ENCODE results near the gene KCTD21. TPM values are rescaled to one million over a fixed set of nuclear protein-coding genes. Genes with fewer than 3 reads are reported as not detected.

KCTD21 gene
- total RNA-seq, 1 experiment from 2014 or later: 1.8 TPM

- Histone ChIP-seq H3K9ac (ENCODE audit: low read length) (no peak overlapping the region), H3K79me2 (ENCODE audit: low read length) (no peaks in the 10 kb centered on the region), H3K4me2 (ENCODE audit: low read depth, low read length, poor library complexity, severe bottlenecking) (no peak overlapping the region), H3K4me1 (ENCODE audit: low read length) (peaks cover 11% of the 10 kb centered on the region), H3K36me3 (ENCODE audit: insufficient read depth, low read length) (no peaks in the 10 kb centered on the region), H3K27me3 (ENCODE audit: low read length) (no peaks in the 10 kb centered on the region), H4K20me1 (ENCODE audit: insufficient read depth, low read depth, low read length) (no peaks in the 10 kb centered on the region), H3K4me3 (ENCODE audit: low read length) (no peak overlapping the region), H3K27ac (ENCODE audit: low read length) (no peak overlapping the region), H2AFZ (ENCODE audit: low read length) (no peak overlapping the region), H3K9me3 (ENCODE audit: low read length) (no peaks in the 10 kb centered on the region), H3K9me2 (replicated peaks; ENCODE audit: insufficient read depth, low read length) (no peaks in the 10 kb centered on the region)
- no peak for DNase-seq
Measured at GRCh38 chr11:78221396-78222315, 33.2 kb upstream of the KCTD21 start.

- no peaks in the 10 kb centered on the region for H4K20me1 ChIP-seq (ENCODE audit: insufficient read depth, low read depth, low read length)
- H3K27ac ChIP-seq (ENCODE audit: low read length): no peak overlapping the region
- H3K9ac ChIP-seq (ENCODE audit: low read length): no peak overlapping the region
- no peaks in the 10 kb centered on the region for H3K27me3 ChIP-seq (ENCODE audit: low read length)
- DNase-seq: no peak
- H2AFZ ChIP-seq (ENCODE audit: low read length): no peak overlapping the region
- H3K4me2 ChIP-seq (ENCODE audit: low read depth, low read length, poor library complexity, severe bottlenecking): no peak overlapping the region
- H3K9me2 ChIP-seq (replicated peaks; ENCODE audit: insufficient read depth, low read length): no peaks in the 10 kb centered on the region
- H3K36me3 ChIP-seq (ENCODE audit: insufficient read depth, low read length): no peaks in the 10 kb centered on the region
- peaks cover 11% of the 10 kb centered on the region for H3K4me1 ChIP-seq (ENCODE audit: low read length)
- H3K79me2 ChIP-seq (ENCODE audit: low read length): no peaks in the 10 kb centered on the region
- H3K9me3 ChIP-seq (ENCODE audit: low read length): no peaks in the 10 kb centered on the region
- no peak overlapping the region for H3K4me3 ChIP-seq (ENCODE audit: low read length)
Measured at GRCh38 chr11:78220218-78221157, 32.1 kb upstream of the KCTD21 start.

GRCh38 chr11:78219493-78220217 is 31.2 kb upstream of the KCTD21 start:
- no peak overlapping the region for H3K4me2 ChIP-seq (ENCODE audit: low read depth, low read length, poor library complexity, severe bottlenecking)
- H3K9me3 ChIP-seq (ENCODE audit: low read length): no peaks in the 10 kb centered on the region
- H3K4me3 ChIP-seq (ENCODE audit: low read length): no peak overlapping the region
- no peak for DNase-seq
- H2AFZ ChIP-seq (ENCODE audit: low read length): no peak overlapping the region
- no peaks in the 10 kb centered on the region for H3K27me3 ChIP-seq (ENCODE audit: low read length)
- no peak overlapping the region for H3K27ac ChIP-seq (ENCODE audit: low read length)
- peaks cover 11% of the 10 kb centered on the region for H3K4me1 ChIP-seq (ENCODE audit: low read length)
- H3K9ac ChIP-seq (ENCODE audit: low read length): no peak overlapping the region
- no peaks in the 10 kb centered on the region for H3K9me2 ChIP-seq (replicated peaks; ENCODE audit: insufficient read depth, low read length)
- no peaks in the 10 kb centered on the region for H4K20me1 ChIP-seq (ENCODE audit: insufficient read depth, low read depth, low read length)
- no peaks in the 10 kb centered on the region for H3K36me3 ChIP-seq (ENCODE audit: insufficient read depth, low read length)
- no peaks in the 10 kb centered on the region for H3K79me2 ChIP-seq (ENCODE audit: low read length)

GRCh38 chr11:78218707-78219492 is 30.5 kb upstream of the KCTD21 start:
- Histone ChIP-seq H3K9ac (ENCODE audit: low read length) (no peak overlapping the region), H3K4me3 (ENCODE audit: low read length) (no peak overlapping the region), H3K27me3 (ENCODE audit: low read length) (no peaks in the 10 kb centered on the region), H3K9me2 (replicated peaks; ENCODE audit: insufficient read depth, low read length) (no peaks in the 10 kb centered on the region), H4K20me1 (ENCODE audit: insufficient read depth, low read depth, low read length) (no peaks in the 10 kb centered on the region), H3K4me2 (ENCODE audit: low read depth, low read length, poor library complexity, severe bottlenecking) (no peak overlapping the region), H3K9me3 (ENCODE audit: low read length) (no peaks in the 10 kb centered on the region), H3K36me3 (ENCODE audit: insufficient read depth, low read length) (no peaks in the 10 kb centered on the region), H3K79me2 (ENCODE audit: low read length) (no peaks in the 10 kb centered on the region), H2AFZ (ENCODE audit: low read length) (no peak overlapping the region), H3K27ac (ENCODE audit: low read length) (no peak overlapping the region), H3K4me1 (ENCODE audit: low read length) (peaks cover 11% of the 10 kb centered on the region)
- DNase-seq: no peak

GRCh38 chr11:78217650-78218541 is 29.5 kb upstream of the KCTD21 start:
- Histone ChIP-seq H3K4me1 (ENCODE audit: low read length) (peaks cover 1% of the 10 kb centered on the region), H4K20me1 (ENCODE audit: insufficient read depth, low read depth, low read length) (no peaks in the 10 kb centered on the region), H3K9me2 (replicated peaks; ENCODE audit: insufficient read depth, low read length) (no peaks in the 10 kb centered on the region), H3K79me2 (ENCODE audit: low read length) (no peaks in the 10 kb centered on the region), H3K27ac (ENCODE audit: low read length) (no peak overlapping the region), H3K9ac (ENCODE audit: low read length) (no peak overlapping the region), H3K4me2 (ENCODE audit: low read depth, low read length, poor library complexity, severe bottlenecking) (no peak overlapping the region), H3K9me3 (ENCODE audit: low read length) (no peaks in the 10 kb centered on the region), H3K4me3 (ENCODE audit: low read length) (no peak overlapping the region), H2AFZ (ENCODE audit: low read length) (no peak overlapping the region), H3K36me3 (ENCODE audit: insufficient read depth, low read length) (no peaks in the 10 kb centered on the region), H3K27me3 (ENCODE audit: low read length) (no peaks in the 10 kb centered on the region)
- no peak for DNase-seq

- DNase-seq: no peak
- Histone ChIP-seq H3K79me2 (ENCODE audit: low read length) (no peaks in the 10 kb centered on the region), H2AFZ (ENCODE audit: low read length) (no peak overlapping the region), H3K27ac (ENCODE audit: low read length) (no peak overlapping the region), H3K27me3 (ENCODE audit: low read length) (no peaks in the 10 kb centered on the region), H3K4me2 (ENCODE audit: low read depth, low read length, poor library complexity, severe bottlenecking) (no peak overlapping the region), H3K4me3 (ENCODE audit: low read length) (no peak overlapping the region), H4K20me1 (ENCODE audit: insufficient read depth, low read depth, low read length) (no peaks in the 10 kb centered on the region), H3K4me1 (ENCODE audit: low read length) (no peaks in the 10 kb centered on the region), H3K9ac (ENCODE audit: low read length) (no peak overlapping the region), H3K36me3 (ENCODE audit: insufficient read depth, low read length) (no peaks in the 10 kb centered on the region), H3K9me3 (ENCODE audit: low read length) (no peaks in the 10 kb centered on the region), H3K9me2 (replicated peaks; ENCODE audit: insufficient read depth, low read length) (no peaks in the 10 kb centered on the region)
Measured at GRCh38 chr11:78216571-78217287, 28.3 kb upstream of the KCTD21 start.
